Measurements from ENCODE around the gene KLK5. TPM values are rescaled to one million over a fixed set of nuclear protein-coding genes. Genes with fewer than 3 reads are reported as not detected.

The KLK5 gene
- total RNA-seq, 1 donor from 2014 or later: not detected

DNA sequence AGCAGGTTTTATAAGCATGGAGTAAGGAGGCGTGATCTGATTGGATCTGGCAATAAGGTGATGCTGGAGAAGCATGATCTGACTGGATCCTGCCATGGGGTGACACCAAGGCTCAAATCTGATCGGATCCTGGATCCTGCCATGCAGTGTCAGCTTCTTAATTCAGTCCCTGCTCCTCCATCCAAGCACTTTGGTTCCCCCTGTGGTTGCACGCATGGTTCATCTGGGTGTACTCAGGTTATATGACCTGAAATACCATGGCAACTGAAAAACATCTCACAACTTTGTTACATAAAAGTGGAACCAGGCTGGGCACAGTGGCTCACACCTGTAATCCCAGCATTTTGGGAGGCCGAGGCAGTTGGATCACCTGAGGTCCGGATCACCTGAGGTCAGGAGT lies 24.0 kb downstream of the KLK5 start:
- no peaks in the 10 kb centered on the region for H3K9me3 Mint-ChIP-seq
- peaks cover 3% of the 10 kb centered on the region for H3K4me1 Mint-ChIP-seq (ENCODE audit: low read depth)
- no peak overlapping the region for H3K4me3 Mint-ChIP-seq (ENCODE audit: low read depth)
- peaks cover 21% of the 10 kb centered on the region for H3K27me3 Mint-ChIP-seq (ENCODE audit: low read depth)
- intact Hi-C loops (cut with micrococcal nuclease): loop anchor here (10.0 kb wide), 2 partner anchors 94 to 144 kb away; partner anchors contain the start of gene KLK15
- no peaks in the 10 kb centered on the region for H3K36me3 Mint-ChIP-seq (ENCODE audit: low read depth)
- no peak for DNase-seq (ENCODE audit: low spot score)
- no peak overlapping the region for H3K27ac Mint-ChIP-seq

DNA sequence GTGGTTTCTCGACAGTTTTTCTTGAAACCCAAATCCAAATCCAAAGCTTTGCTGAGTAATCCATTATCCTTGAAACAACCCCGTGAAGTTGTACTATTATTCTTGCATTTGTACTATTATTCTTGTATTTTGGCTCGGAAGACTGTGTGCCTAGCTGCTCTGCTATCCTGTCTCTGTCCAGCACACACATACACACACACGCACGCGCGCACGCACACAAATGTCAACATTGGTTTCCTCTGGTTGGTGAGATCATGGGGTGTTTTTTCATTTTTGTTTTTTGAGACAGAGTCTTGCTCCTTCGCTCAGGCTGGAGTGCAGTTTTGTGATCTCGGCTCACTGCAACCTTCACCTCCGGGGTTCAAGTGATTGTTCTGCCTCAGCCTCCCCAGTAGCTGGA lies 26.7 kb downstream of the KLK5 start:
- Mint-ChIP-seq H3K27ac (no peak overlapping the region), H3K27me3 (ENCODE audit: low read depth) (peaks cover 24% of the 10 kb centered on the region), H3K36me3 (ENCODE audit: low read depth) (no peaks in the 10 kb centered on the region), H3K4me1 (ENCODE audit: low read depth) (peaks cover 11% of the 10 kb centered on the region), H3K4me3 (ENCODE audit: low read depth) (no peak overlapping the region), H3K9me3 (no peaks in the 10 kb centered on the region)
- no peak for DNase-seq (ENCODE audit: low spot score)
- intact Hi-C loops (cut with micrococcal nuclease): loop anchor here (10.0 kb wide), 2 partner anchors 91 to 141 kb away; partner anchors contain the start of gene KLK15

DNA sequence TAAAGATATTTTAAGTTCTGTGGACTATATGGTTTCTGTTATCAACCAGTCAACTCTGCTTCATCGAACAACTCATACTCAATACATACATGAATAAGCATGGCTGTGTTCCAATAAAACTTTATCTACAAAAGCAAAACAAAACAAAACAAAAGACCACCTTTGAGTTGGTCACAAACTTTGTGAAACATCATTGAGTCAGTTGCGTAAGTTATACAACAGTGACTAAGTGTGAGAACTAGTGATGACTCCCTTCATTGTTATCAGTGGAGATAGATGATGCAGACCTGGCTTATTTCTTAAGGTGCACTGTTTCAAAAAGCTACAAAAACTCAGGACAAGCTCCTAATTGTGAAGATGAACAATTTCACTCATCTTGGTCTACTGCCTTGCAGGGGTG lies 27.1 kb downstream of the KLK5 start:
- Mint-ChIP-seq H3K27ac (no peak overlapping the region), H3K4me1 (ENCODE audit: low read depth) (peaks cover 11% of the 10 kb centered on the region), H3K36me3 (ENCODE audit: low read depth) (no peaks in the 10 kb centered on the region), H3K9me3 (no peaks in the 10 kb centered on the region), H3K4me3 (ENCODE audit: low read depth) (no peak overlapping the region), H3K27me3 (ENCODE audit: low read depth) (peaks cover 21% of the 10 kb centered on the region)
- no peak for DNase-seq (ENCODE audit: low spot score)
- intact Hi-C loops (cut with micrococcal nuclease): loop anchor here (10.0 kb wide), 2 partner anchors 91 to 141 kb away; partner anchors contain the start of gene KLK15

DNA sequence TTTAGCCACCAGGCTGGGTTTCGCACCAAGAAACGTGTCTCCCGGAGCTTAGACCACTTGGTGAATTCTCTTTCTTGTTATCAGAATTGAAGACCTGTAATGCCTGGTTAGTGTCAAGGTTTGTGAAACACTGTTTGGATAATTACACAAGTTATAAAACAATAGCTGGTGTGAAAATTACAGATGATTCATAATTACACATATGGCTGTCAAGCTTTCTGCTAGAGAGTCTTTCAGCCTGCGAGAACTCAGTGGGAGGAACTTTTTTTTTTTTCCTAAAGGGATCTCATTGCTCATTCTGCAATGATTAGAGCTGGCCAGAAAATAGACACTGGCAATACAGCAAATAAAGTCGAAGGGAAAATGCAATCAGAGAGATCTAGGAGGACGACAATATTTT lies 28.3 kb downstream of the KLK5 start:
- DNase-seq (ENCODE audit: low spot score): no peak
- Mint-ChIP-seq H3K36me3 (ENCODE audit: low read depth) (no peaks in the 10 kb centered on the region), H3K27ac (no peak overlapping the region), H3K27me3 (ENCODE audit: low read depth) (peaks cover 21% of the 10 kb centered on the region), H3K9me3 (no peaks in the 10 kb centered on the region), H3K4me1 (ENCODE audit: low read depth) (peaks cover 8% of the 10 kb centered on the region), H3K4me3 (ENCODE audit: low read depth) (no peak overlapping the region)
- intact Hi-C loops (cut with micrococcal nuclease): loop anchor here (10.0 kb wide), 2 partner anchors 90 to 140 kb away; partner anchors contain the start of gene KLK15

DNA sequence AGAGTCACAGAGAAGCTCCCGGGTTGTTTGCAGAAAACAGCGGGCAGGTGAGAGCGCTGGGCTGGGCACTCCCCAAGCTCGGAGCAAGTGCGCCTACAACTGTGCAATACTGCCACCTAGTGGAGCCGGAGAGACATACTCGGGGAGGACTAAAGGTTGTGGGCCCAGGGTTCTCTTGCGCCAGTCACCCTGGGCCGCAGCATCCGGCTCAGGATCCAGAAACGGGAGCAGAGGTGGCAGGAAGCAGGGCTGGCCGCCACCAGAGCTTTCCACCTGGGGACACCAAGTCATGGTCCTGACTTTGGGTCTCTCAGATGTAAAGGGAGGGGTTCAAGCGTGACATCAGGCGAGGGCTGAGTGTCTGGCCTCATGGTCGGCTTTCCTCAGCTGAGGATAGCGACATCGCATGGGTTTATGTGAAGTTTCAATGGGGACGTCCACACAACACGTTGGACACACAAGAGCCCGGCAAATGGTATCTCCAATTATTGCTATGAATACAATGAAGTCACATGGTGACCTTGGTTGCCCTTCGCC lies 30.5 kb downstream of the KLK5 start:
- intact Hi-C loops (cut with micrococcal nuclease): loop anchor here (1.0 to 10.0 kb wide), 5 partner anchors 16 to 385 kb away; partner anchors contain the start of gene KLK15
- Mint-ChIP-seq H3K9me3 (no peaks in the 10 kb centered on the region), H3K36me3 (ENCODE audit: low read depth) (no peaks in the 10 kb centered on the region), H3K27ac (no peak overlapping the region), H3K27me3 (ENCODE audit: low read depth) (peaks cover 26% of the 10 kb centered on the region), H3K4me1 (ENCODE audit: low read depth) (peaks cover 8% of the 10 kb centered on the region), H3K4me3 (ENCODE audit: low read depth) (no peak overlapping the region)
- DNase-seq (ENCODE audit: low spot score): peak; percentile 70

DNA sequence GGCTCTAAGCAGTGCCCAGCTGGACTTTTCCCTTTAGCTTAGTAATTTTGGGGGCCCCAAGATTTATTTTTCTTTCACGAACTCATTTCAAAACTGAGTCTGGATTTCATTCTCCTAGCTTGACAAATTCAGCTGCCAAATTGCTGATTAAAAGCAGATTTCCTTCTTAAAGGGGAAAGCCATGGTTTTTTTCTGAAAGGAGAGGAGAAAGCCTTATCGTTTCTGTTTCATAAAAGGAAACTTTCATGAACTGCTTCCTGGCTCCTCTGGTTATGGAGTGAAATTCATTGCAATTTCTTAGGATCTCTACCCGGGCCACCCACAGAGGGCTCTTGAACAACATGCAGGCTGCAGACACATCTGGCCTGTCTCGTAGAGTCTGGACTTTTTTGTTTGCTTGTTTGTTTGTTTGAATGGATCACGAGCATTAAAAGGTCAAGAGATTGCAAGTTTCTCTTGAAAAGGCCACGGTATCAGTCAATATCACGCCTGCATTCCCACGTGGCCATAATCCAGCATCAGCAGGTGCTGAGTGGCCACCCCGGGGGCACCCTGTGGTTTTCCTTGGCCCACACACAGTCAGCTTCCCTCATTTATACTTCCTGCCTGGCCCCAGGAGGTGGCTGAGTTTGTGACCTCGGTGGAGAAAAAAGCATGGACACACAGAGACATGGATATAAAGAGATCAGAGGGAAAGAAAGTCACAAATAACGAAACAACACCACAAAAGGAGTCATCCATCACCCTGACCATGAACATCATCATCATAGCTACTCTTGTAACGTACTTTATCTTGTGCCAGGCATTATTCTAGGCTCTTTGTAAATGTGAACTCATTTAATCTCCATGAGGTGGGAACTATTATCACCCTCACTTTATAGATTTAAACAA lies 31.2 kb downstream of the KLK5 start:
- no peaks in the 10 kb centered on the region for H3K9me3 Mint-ChIP-seq
- no peaks in the 10 kb centered on the region for H3K36me3 Mint-ChIP-seq (ENCODE audit: low read depth)
- intact Hi-C loops (cut with micrococcal nuclease): loop anchor here (1.0 to 10.0 kb wide), 5 partner anchors 15 to 384 kb away; partner anchors contain the start of gene KLK15
- DNase-seq (ENCODE audit: low spot score): no peak
- peaks cover 8% of the 10 kb centered on the region for H3K4me1 Mint-ChIP-seq (ENCODE audit: low read depth)
- peaks cover 26% of the 10 kb centered on the region for H3K27me3 Mint-ChIP-seq (ENCODE audit: low read depth)
- no peak overlapping the region for H3K27ac Mint-ChIP-seq
- no peak overlapping the region for H3K4me3 Mint-ChIP-seq (ENCODE audit: low read depth)

DNA sequence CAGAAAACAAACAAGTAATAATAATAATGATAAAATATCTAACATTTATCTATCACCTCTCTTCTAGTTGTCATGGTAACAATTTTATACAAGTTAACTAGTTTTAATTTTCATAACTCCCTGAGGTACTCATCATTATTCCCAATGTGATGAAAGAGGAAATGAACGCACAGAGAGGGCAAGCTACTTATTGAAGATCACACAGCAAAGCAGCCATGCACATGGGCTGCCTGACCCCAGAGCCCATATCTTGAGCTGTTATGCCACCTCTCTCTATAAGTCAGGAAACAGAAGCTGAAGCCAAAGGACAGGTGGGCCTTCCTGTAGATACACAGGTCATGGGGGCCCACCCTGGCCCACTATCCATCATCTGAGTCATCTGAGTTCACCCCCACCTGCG lies 36.8 kb downstream of the KLK5 start:
- no peaks in the 10 kb centered on the region for H3K9me3 Mint-ChIP-seq
- H3K4me3 Mint-ChIP-seq (ENCODE audit: low read depth): no peak overlapping the region

DNA sequence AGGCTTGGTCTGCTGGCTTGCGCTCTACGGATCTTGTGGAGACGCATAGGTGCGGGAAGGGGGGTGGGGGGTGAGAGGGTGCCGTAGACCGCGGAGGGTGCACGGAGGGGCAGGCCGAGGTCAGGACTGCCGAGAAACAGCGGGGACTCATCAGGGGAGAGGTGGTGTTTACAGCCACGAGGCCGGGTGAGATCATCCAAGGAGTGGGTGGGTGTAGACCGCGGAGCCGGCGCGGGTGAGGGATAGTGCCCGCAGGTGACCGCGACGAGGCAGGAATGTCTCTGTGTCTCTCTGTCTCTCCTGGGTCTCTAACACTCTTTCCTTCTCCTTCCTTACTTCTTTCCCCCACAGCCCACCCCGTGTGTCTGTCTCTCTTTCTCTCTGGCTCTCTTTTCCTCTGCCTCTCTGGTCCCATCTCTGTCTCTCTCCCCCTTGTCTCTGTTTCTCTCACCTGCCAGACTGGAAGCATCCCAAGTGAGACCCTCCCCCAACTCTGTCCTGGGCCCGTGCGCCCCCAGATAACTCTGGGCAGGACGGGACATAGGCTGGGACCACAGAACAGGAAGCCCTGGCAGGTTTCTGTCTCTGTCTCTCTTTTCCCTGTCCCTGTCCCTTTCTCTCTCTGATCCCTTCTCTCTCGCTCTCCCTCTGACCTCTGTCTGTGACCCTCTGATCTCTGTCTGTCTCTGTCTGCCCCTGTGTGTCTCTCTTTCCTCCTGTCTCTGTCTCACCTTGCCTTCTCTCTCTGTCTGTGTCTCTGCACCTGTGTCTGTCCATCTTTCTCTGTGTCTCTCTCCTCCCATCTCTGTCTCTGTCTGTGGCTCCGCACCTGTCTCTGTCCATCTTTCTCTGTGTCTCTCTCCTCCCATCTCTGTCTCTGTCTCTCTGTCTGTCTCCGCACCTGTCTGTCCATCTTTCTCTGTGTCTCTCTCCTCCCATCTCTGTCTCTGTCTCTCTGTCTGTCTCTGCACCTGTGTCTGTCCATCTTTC lies 39.8 kb downstream of the KLK5 start:
- H3K4me3 Mint-ChIP-seq (ENCODE audit: low read depth): no peak overlapping the region
- intact Hi-C loops (cut with micrococcal nuclease): no loop called here
- H3K27ac Mint-ChIP-seq: no peak overlapping the region
- peaks cover 4% of the 10 kb centered on the region for H3K4me1 Mint-ChIP-seq (ENCODE audit: low read depth)
- H3K36me3 Mint-ChIP-seq (ENCODE audit: low read depth): no peaks in the 10 kb centered on the region
- no peak for DNase-seq (ENCODE audit: low spot score)
- H3K9me3 Mint-ChIP-seq: no peaks in the 10 kb centered on the region
- peaks cover 29% of the 10 kb centered on the region for H3K27me3 Mint-ChIP-seq (ENCODE audit: low read depth)

More for the DNA sequence above, 36.8 kb downstream of the KLK5 start:
- intact Hi-C loops (cut with micrococcal nuclease): no loop called here
- no peak for DNase-seq (ENCODE audit: low spot score)
- H3K36me3 Mint-ChIP-seq (ENCODE audit: low read depth): no peaks in the 10 kb centered on the region
- no peak overlapping the region for H3K27ac Mint-ChIP-seq
- H3K4me1 Mint-ChIP-seq (ENCODE audit: low read depth): no peaks in the 10 kb centered on the region
- H3K27me3 Mint-ChIP-seq (ENCODE audit: low read depth): peaks cover 12% of the 10 kb centered on the region

DNA sequence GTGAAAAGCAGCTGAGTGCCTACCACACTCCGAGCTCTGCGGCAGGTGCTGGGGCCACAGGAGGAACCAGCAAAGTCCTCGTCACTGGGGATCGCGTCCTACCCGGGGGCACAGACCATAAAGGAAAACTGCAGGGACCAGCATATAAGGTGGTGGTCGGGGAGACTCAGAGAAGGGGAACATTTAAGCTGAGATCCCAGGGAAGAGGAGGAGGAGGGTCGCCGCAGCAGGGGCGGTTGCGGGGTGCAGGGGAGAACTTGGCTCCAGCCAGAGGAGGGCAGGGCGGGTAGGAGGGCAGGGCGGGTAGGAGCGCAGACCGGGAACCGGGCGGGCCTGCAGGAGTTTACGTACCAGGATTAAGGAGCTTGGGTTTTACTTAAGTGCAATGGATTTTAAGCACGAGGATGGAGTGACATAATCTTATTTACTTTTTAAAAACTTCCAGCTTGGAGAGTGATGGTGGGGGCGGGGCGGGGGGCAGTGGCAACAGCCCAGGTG lies 40.7 kb downstream of the KLK5 start:
- Mint-ChIP-seq H3K27ac (no peak overlapping the region), H3K4me1 (ENCODE audit: low read depth) (peaks cover 4% of the 10 kb centered on the region), H3K36me3 (ENCODE audit: low read depth) (no peaks in the 10 kb centered on the region), H3K4me3 (ENCODE audit: low read depth) (no peak overlapping the region), H3K9me3 (no peaks in the 10 kb centered on the region), H3K27me3 (ENCODE audit: low read depth) (peaks cover 32% of the 10 kb centered on the region)
- intact Hi-C loops (cut with micrococcal nuclease): no loop called here
- DNase-seq (ENCODE audit: low spot score): no peak

DNA sequence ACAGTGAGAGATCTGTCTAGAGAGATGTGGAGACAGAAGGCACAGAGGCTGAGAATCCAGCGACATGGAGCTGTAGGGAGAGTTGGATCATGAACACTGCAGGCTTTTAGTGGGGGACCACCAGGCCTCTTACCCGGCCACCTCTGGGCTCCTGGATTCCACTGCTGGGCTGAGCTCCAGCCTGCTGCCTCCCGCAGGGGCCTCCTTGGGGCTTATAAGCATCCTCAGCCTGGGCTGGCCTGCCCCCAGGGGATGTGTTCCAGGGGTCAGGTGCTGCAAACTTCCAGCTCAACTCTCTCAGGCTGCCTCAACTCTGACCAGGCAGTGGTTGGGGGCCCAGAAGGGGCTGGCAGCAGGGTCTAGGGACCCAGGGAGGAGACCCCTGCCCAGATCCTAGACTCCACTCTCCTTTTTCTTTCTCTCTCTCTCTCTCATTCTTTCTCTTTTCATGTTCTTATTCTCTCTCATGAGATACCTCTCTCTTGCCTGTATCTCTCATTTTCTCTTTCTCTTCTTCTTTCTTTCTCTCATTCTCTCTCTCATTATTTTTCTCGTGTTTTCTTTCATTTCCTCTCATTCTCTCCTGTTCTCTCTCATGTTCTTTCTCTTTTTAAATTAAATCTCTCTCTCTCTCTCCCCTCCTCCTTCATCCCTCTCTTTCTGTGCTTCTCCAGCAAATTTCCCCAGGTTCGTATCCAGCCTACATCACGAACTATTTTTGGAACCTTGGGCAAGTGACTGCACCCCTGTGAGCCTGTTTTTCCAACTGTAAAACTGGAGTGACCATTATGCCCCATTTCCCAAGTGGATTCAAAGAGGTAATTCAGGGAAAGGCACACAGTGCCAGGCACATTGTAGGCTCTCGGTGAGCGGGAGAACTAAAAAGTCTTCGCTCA lies 41.4 kb downstream of the KLK5 start, which contains the start of gene KLK4:
TSS of gene KLK4 (minus strand) at position 190 of the 896 bp plus-strand sequence. CDS start 657 bp downstream, outside the sequence.
- Mint-ChIP-seq H3K36me3 (ENCODE audit: low read depth) (no peaks in the 10 kb centered on the region), H3K4me3 (ENCODE audit: low read depth) (no peak within 1 kb of the TSS), H3K9me3 (no peaks in the 10 kb centered on the region), H3K4me1 (ENCODE audit: low read depth) (peaks cover 4% of the 10 kb centered on the region), H3K27ac (no peak within 1 kb of the TSS), H3K27me3 (ENCODE audit: low read depth) (peaks cover 33% of the 10 kb centered on the region)
- DNase-seq (ENCODE audit: low spot score): no peak
- intact Hi-C loops (cut with micrococcal nuclease): no loop called here

DNA sequence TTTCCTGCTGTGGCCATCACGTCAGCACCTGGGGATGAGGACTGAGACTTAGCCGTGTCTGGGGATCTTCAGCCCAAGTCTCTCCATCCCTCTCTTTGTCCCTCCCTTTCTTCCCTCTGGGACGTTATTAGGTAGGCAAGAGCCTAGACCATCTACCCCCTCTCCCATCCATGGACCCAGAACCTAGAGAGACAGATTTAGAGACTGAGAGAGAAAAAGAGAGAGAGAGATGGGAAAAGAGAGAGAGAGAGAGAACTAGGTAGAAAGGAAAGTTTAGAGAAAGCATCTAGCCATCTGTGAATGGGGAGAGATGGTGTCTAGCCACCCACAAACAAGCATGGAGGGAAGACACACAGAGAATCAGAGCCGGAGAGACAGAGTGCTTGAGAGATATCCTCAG lies 42.1 kb downstream of the KLK5 start:
- H3K4me1 Mint-ChIP-seq (ENCODE audit: low read depth): peaks cover 4% of the 10 kb centered on the region
- no peaks in the 10 kb centered on the region for H3K9me3 Mint-ChIP-seq
- intact Hi-C loops (cut with micrococcal nuclease): no loop called here
- no peak overlapping the region for H3K27ac Mint-ChIP-seq
- DNase-seq (ENCODE audit: low spot score): no peak
- no peak overlapping the region for H3K4me3 Mint-ChIP-seq (ENCODE audit: low read depth)
- peaks cover 36% of the 10 kb centered on the region for H3K27me3 Mint-ChIP-seq (ENCODE audit: low read depth)
- no peaks in the 10 kb centered on the region for H3K36me3 Mint-ChIP-seq (ENCODE audit: low read depth)

Data from activated T-helper 2 cell treated with anti-CD3 and anti-CD28 coated beads, Interferon-gamma antibody, Interleukin-2, Interleukin-4, amounts not matched to agents 10 μg/mL and 5 μg/mL and 100 μg/mL, durations not matched to agents 14 hours and 24 hours and 36 hours (primary cell).